Natural killer cell (primary cell): Measurements from ENCODE around the gene SELENOO. TPM values are rescaled to one million over a fixed set of nuclear protein-coding genes. Genes with fewer than 3 reads are reported as not detected.

Source experiments
- ATAC-seq, 3 donors: fragments of 150-1000 bp in 2 of 3; fragments of 200-7000 bp in 1 of 3; cut with Tn5 transposase; 1 replicate in 1 of 3; 2 replicates in 2 of 3; pipeline ENCODE4 v1.10.0; 2021; ENCODE audit warnings: mild to moderate bottlenecking in 2 of 3, moderate library complexity in 2 of 3
- DNase-seq, 2 donors: peaks; one replicate each; pipeline versions ENCODE4 v3.0.0 to v3.0.0-alpha.2; 2013 to 2021; ENCODE audit warnings: mixed read lengths in 1 of 2
- H3K27ac ChIP-seq: one replicate; pipeline ENCODE4 v1.5.1; 2013; ENCODE audit warnings: mild to moderate bottlenecking, low read length
- H3K27me3 ChIP-seq: one replicate; pipeline ENCODE4 v1.6.1; 2013; ENCODE audit warnings: low read length; ENCODE audit not compliant: control insufficient read depth, insufficient read depth
- H3K36me3 ChIP-seq: one replicate; pipeline ENCODE4 v1.6.1; 2013; ENCODE audit warnings: low read length; ENCODE audit not compliant: control insufficient read depth, insufficient read depth
- H3K4me1 ChIP-seq: one replicate; pipeline ENCODE4 v1.6.1; 2013; ENCODE audit warnings: low read length; ENCODE audit not compliant: control insufficient read depth, insufficient read depth
- H3K4me3 ChIP-seq: one replicate; pipeline ENCODE4 v1.5.1; 2013; ENCODE audit warnings: low read length
- H3K9me3 ChIP-seq: one replicate; pipeline ENCODE4 v1.6.1; 2013; ENCODE audit warnings: low read length; ENCODE audit not compliant: control insufficient read depth, insufficient read depth
- H3K27ac Mint-ChIP-seq, 2 donors: one replicate each; pipeline ENCODE4 v1.8.0; 2022; ENCODE audit warnings: mild to moderate bottlenecking in 2 of 2, mixed read lengths in 2 of 2, moderate library complexity in 1 of 2
- H3K27me3 Mint-ChIP-seq, 2 donors: one replicate each; pipeline ENCODE4 v1.8.0; 2022; ENCODE audit warnings: low read depth in 2 of 2, mixed read lengths in 2 of 2
- H3K36me3 Mint-ChIP-seq: one replicate; pipeline ENCODE4 v1.8.0; 2022; ENCODE audit warnings: mixed read lengths
- H3K4me1 Mint-ChIP-seq, 2 donors: one replicate each; pipeline ENCODE4 v1.8.0; 2022; ENCODE audit warnings: mixed read lengths in 2 of 2
- H3K4me3 Mint-ChIP-seq: one replicate; pipeline ENCODE4 v1.8.0; 2022; ENCODE audit warnings: mild to moderate bottlenecking, moderate library complexity, mixed read lengths
- H3K9me3 Mint-ChIP-seq, 2 donors: one replicate each; pipeline ENCODE4 v1.8.0; 2022; ENCODE audit warnings: mixed read lengths in 2 of 2
- CTCF ChIP-seq: fragments of 200-600 bp; IDR thresholded peaks from one replicate; pipeline ENCODE4 v1.8.0; 2022; ENCODE audit warnings: antibody characterized with exemption
- WGBS: methylation state at CpG from one replicate; pipeline ENCODE4 v1.1.7; 2013; ENCODE audit warnings: missing lambda C conversion rate; ENCODE audit not compliant: insufficient coverage; 5-methylcytosine and 5-hydroxymethylcytosine counted together
- intact Hi-C: fragments of 100-400 bp; cut with micrococcal nuclease; formaldehyde crosslinking; loops from one replicate; pipeline ENCODE4 v1.14.2; 2022
- total RNA-seq, 4 donors: library from RNA; stranded (reverse); fragments of 120-200 nt in 1 of 4; gene quantifications; one replicate each; pipeline versions ENCODE4 v1.2.3 to v1.2.4, GENCODE V29; 2013 to 2022

Gene SELENOO
- total RNA-seq, 3 donors from 2014 or later (not counting 1 experiment from before 2014, with no cell fraction given), result 37.3 to 45.2 (median 37.6) TPM

GRCh38 chr22:50199251-50199721 is 1.5 kb upstream of the SELENOO start:
- peak overlapping the region; percentile 60 for H3K4me3 Mint-ChIP-seq
- no peaks in the 10 kb centered on the region for H3K27me3 Mint-ChIP-seq
- no peak for TF ChIP-seq CTCF
- no peak for DNase-seq
- intact Hi-C loops, result no loop called here
- H3K27ac Mint-ChIP-seq, result peak overlapping the region; percentile 46 to 65
- H3K36me3 Mint-ChIP-seq, result no peaks in the 10 kb centered on the region
- Histone ChIP-seq H3K4me1 (peaks cover 24% of the 10 kb centered on the region), H3K9me3 (no peaks in the 10 kb centered on the region), H3K27ac (peak overlapping the region; percentile 59), H3K36me3 (peaks cover 30% of the 10 kb centered on the region), H3K27me3 (no peaks in the 10 kb centered on the region), H3K4me3 (no peak overlapping the region)
- 90% methylated on average over 18 of the region's 18 CpGs for WGBS
- ATAC-seq, result no peak
- H3K9me3 Mint-ChIP-seq, result no peaks in the 10 kb centered on the region
- peaks cover 14 to 22% of the 10 kb centered on the region in 2 donors for H3K4me1 Mint-ChIP-seq

- Histone ChIP-seq H3K27ac (peak overlapping the region; percentile 59), H3K4me1 (peaks cover 25% of the 10 kb centered on the region), H3K36me3 (peaks cover 24% of the 10 kb centered on the region), H3K27me3 (no peaks in the 10 kb centered on the region), H3K9me3 (no peaks in the 10 kb centered on the region), H3K4me3 (peak overlapping the region; percentile 44)
- no peak for ATAC-seq
- Mint-ChIP-seq H3K36me3 (no peaks in the 10 kb centered on the region), H3K9me3 (no peaks in the 10 kb centered on the region), H3K27ac (peak overlapping the region; percentile 46 to 65), H3K4me1 (peaks cover 19 to 27% of the 10 kb centered on the region in 2 donors), H3K4me3 (peak overlapping the region; percentile 71), H3K27me3 (no peaks in the 10 kb centered on the region)
- peak in 1 of 2 donors; percentile 37 for DNase-seq
- no peak for TF ChIP-seq CTCF
- 8% methylated on average over 34 of the region's 34 CpGs for WGBS
- intact Hi-C loops, result loop anchor here (1.0 kb wide), 1 partner anchor 10 kb away; no protein-coding TSS in a partner anchor
Measured at GRCh38 chr22:50199829-50200460, 866 bp upstream of the SELENOO start.

- 3% methylated on average over 115 of the region's 115 CpGs for WGBS
- H3K4me3 Mint-ChIP-seq, result peak overlapping the region; percentile 87
- ATAC-seq (peak; percentile 23 to 38 (median 35)), DNase-seq (no peak)
- no peaks in the 10 kb centered on the region for H3K9me3 Mint-ChIP-seq
- H3K4me1 Mint-ChIP-seq, result peaks cover 24 to 30% of the 10 kb centered on the region in 2 donors
- TF ChIP-seq CTCF, result no peak
- no peak overlapping the region for H3K27ac Mint-ChIP-seq
- Histone ChIP-seq H3K27me3 (no peaks in the 10 kb centered on the region), H3K4me3 (peak overlapping the region; percentile 19), H3K9me3 (no peaks in the 10 kb centered on the region), H3K27ac (no peak overlapping the region), H3K4me1 (peaks cover 24% of the 10 kb centered on the region), H3K36me3 (peaks cover 18% of the 10 kb centered on the region)
- H3K27me3 Mint-ChIP-seq, result no peaks in the 10 kb centered on the region
- intact Hi-C loops, result no loop called here
- no peaks in the 10 kb centered on the region for H3K36me3 Mint-ChIP-seq
Measured at GRCh38 chr22:50201191-50202129, 649 bp downstream of the SELENOO start.
